Adipocyte (in vitro differentiated cells): ENCODE data around the gene KCNJ16.

Experiments used
- DNase-seq: peaks from one replicate; pipeline ENCODE4 v3.0.0-alpha.2; 2015; ENCODE audit warnings: low read depth
- H3K27me3 ChIP-seq: replicated peaks from 2 replicates; pipeline ENCODE4 v1.7.0; 2013; ENCODE audit warnings: mild to moderate bottlenecking, low read length, moderate library complexity; ENCODE audit not compliant: control insufficient read depth, insufficient read depth
- H3K36me3 ChIP-seq: 2 replicates; pipeline ENCODE4 v1.7.0; 2013; ENCODE audit warnings: low read length, mild to moderate bottlenecking, moderate library complexity; ENCODE audit not compliant: control insufficient read depth, insufficient read depth, severe bottlenecking
- H3K4me1 ChIP-seq: 2 replicates; pipeline ENCODE4 v1.7.0; 2013; ENCODE audit warnings: mild to moderate bottlenecking, low read length, moderate library complexity; ENCODE audit not compliant: control insufficient read depth, insufficient read depth
- H3K4me3 ChIP-seq: 2 replicates; pipeline ENCODE4 v1.7.0; 2013; ENCODE audit warnings: mild to moderate bottlenecking, low read length, moderate library complexity
- H3K9ac ChIP-seq: 2 replicates; pipeline ENCODE4 v1.7.0; 2013; ENCODE audit warnings: mild to moderate bottlenecking, low read length, moderate library complexity
- H3K9me3 ChIP-seq: 2 replicates; pipeline ENCODE4 v1.7.0; 2013; ENCODE audit warnings: mild to moderate bottlenecking, low read length, moderate library complexity; ENCODE audit not compliant: control insufficient read depth

Gene KCNJ16

GRCh38 chr17:70173681-70174080 lies 98.7 kb downstream of the KCNJ16 start:
- H3K4me1 ChIP-seq = peaks cover 21% of the 10 kb centered on the region
- no peaks in the 10 kb centered on the region for H3K27me3 ChIP-seq
- no peak overlapping the region for H3K4me3 ChIP-seq
- H3K36me3 ChIP-seq = peaks cover 14% of the 10 kb centered on the region
- H3K9ac ChIP-seq = no peak overlapping the region
- DNase-seq = no peak
- H3K9me3 ChIP-seq = no peaks in the 10 kb centered on the region

GRCh38 chr17:70181376-70181775 lies 106.4 kb downstream of the KCNJ16 start:
- H3K9ac ChIP-seq = no peak overlapping the region
- no peaks in the 10 kb centered on the region for H3K27me3 ChIP-seq
- no peak overlapping the region for H3K4me3 ChIP-seq
- H3K4me1 ChIP-seq = peaks cover 9% of the 10 kb centered on the region
- H3K9me3 ChIP-seq = no peaks in the 10 kb centered on the region
- no peak for DNase-seq
- peaks cover under 1% of the 10 kb centered on the region for H3K36me3 ChIP-seq

- Histone ChIP-seq H3K9ac (no peak overlapping the region), H3K4me3 (no peak overlapping the region), H3K4me1 (peaks cover 9% of the 10 kb centered on the region), H3K36me3 (no peaks in the 10 kb centered on the region), H3K27me3 (no peaks in the 10 kb centered on the region), H3K9me3 (no peaks in the 10 kb centered on the region)
- no peak for DNase-seq
These were observed 106.8 kb downstream of the KCNJ16 start for GRCh38 chr17:70181866-70182265.

- H3K36me3 ChIP-seq = no peaks in the 10 kb centered on the region
- H3K4me1 ChIP-seq = peaks cover 15% of the 10 kb centered on the region
- H3K27me3 ChIP-seq = no peaks in the 10 kb centered on the region
- no peak for DNase-seq
- H3K9me3 ChIP-seq = no peaks in the 10 kb centered on the region
- no peak overlapping the region for H3K9ac ChIP-seq
- no peak overlapping the region for H3K4me3 ChIP-seq
These were observed 108.5 kb downstream of the KCNJ16 start for GRCh38 chr17:70183508-70183907.

- Histone ChIP-seq H3K27me3 (no peaks in the 10 kb centered on the region), H3K4me1 (peaks cover 15% of the 10 kb centered on the region), H3K9ac (no peak overlapping the region), H3K36me3 (no peaks in the 10 kb centered on the region), H3K9me3 (no peaks in the 10 kb centered on the region), H3K4me3 (no peak overlapping the region)
- no peak for DNase-seq
These were observed 109.2 kb downstream of the KCNJ16 start for GRCh38 chr17:70184207-70184606.

GRCh38 chr17:70184770-70185169 lies 109.7 kb downstream of the KCNJ16 start:
- Histone ChIP-seq H3K36me3 (no peaks in the 10 kb centered on the region), H3K27me3 (no peaks in the 10 kb centered on the region), H3K9ac (no peak overlapping the region), H3K9me3 (no peaks in the 10 kb centered on the region), H3K4me3 (peak overlapping the region; percentile 57), H3K4me1 (peaks cover 15% of the 10 kb centered on the region)
- no peak for DNase-seq
